Fibroblast of skin of back (primary cell): ENCODE data around the gene ARSJ.

ENCODE experiments used
- DNase-seq: peaks from one replicate; pipeline ENCODE4 v3.0.0-alpha.2; 2013

Gene ARSJ

DNA sequence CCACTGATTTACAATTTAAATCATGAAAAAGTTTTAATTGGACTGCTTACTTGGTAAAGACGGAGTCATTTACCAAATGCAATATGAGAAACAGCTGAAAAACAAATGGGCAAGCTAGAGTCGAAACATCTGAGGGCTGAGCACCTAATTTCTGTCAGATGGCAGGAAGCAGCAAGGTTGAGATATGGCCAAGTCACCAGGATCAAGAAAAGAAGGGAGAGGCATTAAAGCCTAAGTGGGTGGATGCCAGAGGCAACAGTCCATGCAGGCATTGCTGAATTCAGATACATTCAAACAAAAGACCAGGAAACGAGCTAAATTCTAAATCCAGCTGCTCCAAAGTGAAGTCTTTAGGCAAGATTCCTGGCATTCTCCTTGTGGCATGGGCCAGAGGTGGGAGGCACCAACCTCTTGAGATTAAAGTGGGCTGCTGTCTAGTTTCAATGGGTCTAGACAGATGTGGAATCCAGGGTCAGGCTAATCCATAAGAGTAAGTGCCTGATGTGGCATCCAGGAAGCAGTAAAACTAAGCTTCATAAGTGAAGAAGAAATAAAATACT is 8.0 kb upstream of the ARSJ start:
- DNase-seq: no peak

DNA sequence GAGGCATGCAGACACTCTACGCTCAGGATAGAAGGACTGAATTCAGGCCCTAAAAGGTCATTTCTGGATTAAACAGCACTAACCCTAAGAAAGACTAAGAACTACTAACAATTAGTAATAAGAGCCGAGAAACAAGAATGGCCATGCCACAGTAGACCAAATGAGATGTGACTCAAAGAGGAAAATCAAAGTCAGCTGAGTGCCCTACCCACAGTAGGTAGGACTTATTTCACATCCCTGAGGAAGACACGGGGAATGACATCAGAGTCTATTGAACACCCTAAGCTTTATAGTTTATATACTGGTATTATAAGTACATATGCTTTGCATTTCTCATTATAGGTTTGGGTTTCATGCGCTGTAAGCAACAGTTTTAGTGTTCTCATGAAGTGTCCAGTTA is 2.7 kb upstream of the ARSJ start:
- DNase-seq: no peak

DNA sequence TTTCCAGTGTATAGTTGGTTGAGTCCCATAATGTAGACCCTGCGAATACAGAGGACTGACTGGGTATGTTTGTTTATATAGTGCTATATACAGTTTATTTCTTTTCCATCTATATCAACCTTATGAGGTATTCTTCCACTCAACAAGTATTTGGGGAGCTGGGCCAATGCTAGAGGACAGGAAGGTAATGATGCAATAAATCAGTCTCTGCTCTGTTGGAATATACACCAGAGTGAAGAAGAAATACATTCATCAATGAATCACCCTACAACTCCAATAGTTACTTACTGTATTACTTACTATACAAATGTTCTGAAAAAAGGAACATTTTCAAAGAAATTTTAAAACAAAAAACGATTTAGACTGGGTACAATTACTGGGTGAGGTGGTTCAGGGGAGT is 2.1 kb upstream of the ARSJ start:
- DNase-seq: no peak

DNA sequence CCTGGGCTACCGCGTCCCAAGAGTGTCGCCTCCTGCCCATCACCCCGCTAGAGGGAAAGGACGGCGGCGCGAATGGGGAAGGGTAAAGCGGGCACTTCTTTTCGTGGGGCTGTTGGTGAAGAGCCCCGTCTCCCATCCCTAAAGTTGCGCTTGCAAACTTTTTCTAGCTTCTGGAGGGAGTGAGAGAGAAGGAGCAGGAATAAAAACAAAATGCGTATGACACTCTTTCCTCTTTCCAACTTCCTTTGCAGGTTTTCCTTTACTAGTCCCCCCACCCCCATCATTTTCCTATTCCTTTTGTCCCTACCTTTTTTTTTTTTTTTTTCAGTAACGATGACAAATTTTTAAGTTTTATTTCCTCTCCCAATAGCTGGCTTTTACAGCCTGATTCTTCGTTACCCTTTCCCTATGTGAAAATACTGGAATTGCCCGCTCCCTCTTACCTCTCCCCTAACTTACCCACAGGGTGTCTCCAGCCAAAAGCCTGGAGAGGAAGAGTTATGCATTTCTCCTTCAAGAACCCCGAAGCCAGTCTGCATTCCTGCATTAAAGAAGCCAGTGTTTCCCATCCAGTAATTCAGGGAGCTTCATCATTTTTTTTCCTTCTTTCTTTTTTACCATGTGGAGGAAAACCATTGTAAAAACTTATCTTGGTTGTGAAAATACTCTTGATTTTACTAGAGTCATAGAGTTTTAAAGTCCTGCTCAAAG is 613 bp upstream of the ARSJ start:
- peak; percentile 65 for DNase-seq

DNA sequence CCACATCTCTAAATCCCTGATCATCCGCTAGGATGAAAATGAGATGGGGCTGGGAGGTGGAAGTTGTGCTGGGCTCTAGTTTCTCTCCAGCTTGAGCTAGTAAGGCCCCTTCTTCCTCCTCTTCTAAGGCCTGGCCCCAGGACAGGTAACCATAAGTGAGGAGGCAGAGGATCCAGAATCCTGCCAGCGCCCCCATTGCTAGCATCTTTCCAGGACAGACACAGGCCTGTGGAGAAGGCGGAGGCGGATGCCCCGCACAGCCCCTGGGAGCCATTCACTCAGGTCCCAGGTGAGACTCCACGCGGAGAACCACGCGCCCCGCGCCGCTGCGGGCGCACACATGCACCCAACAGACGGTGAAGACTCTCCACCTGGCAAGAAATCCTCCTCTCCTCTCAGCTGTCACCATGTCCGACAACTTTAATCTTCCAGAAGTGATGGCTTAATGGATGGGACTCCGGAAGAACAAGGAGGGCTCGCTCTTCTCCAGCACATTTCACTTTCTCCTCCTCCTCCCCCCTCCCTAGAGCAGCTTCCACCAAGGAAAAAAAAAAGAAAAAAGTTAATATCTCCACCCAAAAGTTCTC is 793 bp downstream of the ARSJ start:
- DNase-seq: peak; percentile 56

- DNase-seq: no peak
Measured at GRCh38 chr4:113978105-113978504, 1.3 kb downstream of the ARSJ start.

DNA sequence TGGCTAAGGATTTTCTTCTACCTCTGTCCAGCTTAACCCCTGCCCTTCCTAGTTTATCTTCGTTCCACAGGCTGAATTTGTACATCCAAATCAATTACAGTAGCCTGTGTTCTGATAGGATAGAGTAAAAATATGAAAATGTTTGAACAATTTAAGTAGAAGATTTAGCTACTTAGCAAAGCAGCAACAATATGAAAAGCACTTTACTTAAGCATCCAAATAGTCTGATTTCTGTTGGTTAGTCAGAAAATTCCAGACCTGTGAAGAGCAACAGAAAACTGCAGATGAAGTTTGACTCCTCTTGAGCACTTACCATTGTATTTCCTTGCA is 2.0 kb downstream of the ARSJ start:
- DNase-seq: no peak

DNA sequence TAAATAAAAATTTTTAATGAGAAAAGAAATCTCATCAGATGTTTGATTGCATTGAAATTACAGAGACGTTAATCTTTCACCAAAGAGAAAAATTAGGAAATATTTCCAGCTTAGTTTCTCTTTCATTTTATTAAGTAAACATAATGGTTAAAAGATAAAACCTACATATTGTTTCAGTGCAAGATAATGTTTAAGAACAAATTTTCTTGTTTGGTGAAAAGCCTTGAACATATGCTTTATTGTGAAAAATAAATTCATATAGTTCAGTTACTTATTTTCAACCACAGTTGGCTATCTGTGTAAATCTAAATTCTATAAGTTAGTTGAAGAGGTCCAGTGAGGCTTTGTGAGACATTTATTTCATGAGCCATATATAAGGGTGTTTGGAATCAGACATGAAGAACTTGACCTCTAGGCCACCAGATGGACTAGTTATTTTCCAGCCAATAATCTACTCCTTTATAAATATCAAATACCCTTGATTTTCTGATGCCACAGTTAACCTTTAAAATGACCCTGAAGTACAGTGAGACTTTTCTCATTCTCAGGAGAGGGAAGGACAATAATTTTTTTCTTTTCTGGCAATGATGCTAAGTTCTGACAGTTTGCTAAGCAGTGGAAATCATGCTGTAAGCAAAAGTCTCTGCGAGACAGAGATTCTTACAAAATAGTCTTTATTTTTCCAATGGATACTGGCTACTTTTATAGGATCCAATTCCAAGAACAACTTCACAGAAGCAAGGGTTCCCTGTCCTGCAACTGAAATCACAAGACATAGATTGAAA is 2.5 kb downstream of the ARSJ start:
- DNase-seq: no peak

GRCh38 chr4:113975578-113975977 is 3.9 kb downstream of the ARSJ start:
- DNase-seq: no peak

GRCh38 chr4:113974467-113974866 is 5.0 kb downstream of the ARSJ start:
- DNase-seq: no peak

- DNase-seq: no peak
Measured at GRCh38 chr4:113973345-113973744, 6.1 kb downstream of the ARSJ start.

GRCh38 chr4:113972781-113973180 is 6.7 kb downstream of the ARSJ start:
- no peak for DNase-seq

- peak; percentile 55 for DNase-seq
Measured at GRCh38 chr4:113971706-113972360, 7.6 kb downstream of the ARSJ start.

DNA sequence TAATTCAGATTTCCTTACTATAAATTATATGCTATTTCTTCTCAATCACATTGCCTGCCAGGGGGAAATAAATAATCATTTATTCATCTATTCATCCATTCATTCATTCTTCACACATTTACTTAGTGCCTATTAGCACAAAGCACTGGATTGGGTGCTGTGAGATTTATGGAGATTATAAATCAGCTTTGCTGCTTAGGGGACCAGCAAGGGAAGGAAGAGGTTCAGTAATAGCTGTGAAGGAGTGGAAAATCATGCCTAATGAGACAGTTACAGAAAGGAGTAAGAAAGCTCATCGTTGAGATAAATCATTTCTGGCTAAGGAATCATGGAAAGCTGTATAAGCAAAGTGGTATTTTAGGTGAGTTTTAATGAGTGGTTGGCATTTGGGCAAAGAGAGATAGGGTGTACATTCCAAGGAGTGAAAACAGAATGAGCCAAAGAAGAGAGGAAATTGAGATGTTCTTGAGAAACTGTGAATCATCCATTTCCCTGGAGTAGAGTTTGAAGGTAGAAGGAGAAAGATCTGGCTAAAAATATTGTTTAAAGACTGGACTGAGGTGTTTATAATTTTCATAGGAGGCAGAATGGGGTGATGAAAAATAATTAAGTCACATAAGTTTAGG is 9.6 kb downstream of the ARSJ start:
- DNase-seq: no peak

DNA sequence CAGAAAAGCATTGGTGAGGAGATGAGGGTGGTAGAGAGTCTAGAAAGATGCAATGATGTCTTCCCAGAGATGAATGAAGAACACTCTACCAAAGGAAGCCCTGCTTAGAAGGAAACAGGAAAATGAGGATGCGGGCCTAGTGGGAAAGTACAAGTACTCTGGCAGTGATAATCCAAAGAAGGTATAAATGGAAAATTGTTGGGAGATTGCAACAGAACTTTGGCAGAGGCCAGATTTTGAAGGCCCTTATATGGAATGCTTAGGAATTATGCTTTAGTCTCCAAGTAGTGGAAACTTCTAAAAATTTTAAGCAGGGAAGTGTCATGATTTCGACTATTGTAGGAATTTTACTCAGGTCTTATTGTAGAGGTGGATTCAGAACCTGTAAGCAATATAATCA is 11.0 kb downstream of the ARSJ start:
- no peak for DNase-seq

DNA sequence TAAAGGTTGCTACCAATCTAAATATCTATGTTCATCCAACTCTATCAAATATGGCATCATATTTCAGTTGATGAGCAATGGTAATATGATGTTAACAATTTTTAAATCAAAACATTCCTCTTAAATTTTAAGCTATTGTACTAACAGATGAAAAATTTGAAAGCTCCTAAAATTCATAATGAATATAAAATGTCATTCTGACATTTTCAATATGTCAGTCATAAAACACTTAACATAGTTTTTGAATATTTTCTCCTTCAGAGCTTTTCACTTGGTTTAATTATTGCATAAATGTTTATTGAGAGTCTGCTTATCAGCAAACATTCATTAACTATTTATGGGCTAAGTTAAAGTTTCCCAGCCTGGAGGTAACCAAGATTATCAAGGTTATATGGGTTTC is 11.8 kb downstream of the ARSJ start:
- peak; percentile 47 for DNase-seq

GRCh38 chr4:113962719-113963265 is 16.7 kb downstream of the ARSJ start:
- no peak for DNase-seq

DNA sequence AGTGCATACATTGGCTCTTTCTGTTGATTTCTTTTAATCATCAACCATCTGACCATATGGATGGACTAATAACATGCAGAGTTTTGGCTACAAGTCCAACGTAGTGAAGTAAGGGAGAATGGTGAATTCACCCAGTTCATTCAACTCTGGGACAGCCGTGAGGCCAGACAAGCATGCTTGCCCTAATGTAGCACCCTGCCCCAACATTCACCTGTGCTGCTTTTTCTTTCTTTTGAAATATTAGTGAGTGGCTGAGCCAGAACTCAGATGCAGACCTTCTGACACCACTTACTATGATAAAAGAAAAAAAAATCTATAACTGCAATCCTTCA is 17.5 kb downstream of the ARSJ start:
- no peak for DNase-seq

DNA sequence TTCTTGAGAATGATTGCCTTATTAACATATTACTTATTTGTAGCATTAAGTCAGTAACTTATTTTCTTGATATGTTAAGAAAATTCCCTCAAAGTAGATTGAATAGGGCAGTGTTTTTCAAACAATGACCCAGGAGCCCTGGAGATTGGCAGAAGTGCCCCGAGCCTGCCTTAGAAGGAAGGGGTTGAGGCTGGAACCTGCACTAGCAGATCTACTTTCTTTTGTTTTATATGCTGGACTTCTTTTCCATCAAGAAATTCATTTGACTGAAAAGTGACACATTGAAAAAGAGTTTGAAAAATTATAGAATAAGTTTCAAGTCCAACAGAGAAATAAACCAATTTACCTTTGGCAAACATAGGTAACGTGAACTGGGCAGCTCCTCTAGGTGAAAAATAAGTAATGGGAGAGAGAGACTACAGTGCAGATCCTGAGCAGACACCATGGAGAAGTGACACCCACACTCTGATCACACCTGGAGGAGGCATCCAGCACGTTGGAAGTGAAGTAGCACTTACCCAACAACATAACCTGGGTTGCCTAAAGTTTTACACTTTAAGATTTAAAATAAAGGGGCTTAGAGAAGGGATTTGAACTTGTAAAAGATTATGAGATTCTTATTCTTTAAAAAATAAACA is 18.6 kb downstream of the ARSJ start:
- no peak for DNase-seq

- DNase-seq: peak; percentile 42
Measured at GRCh38 chr4:113959539-113959937, 19.9 kb downstream of the ARSJ start.

DNA sequence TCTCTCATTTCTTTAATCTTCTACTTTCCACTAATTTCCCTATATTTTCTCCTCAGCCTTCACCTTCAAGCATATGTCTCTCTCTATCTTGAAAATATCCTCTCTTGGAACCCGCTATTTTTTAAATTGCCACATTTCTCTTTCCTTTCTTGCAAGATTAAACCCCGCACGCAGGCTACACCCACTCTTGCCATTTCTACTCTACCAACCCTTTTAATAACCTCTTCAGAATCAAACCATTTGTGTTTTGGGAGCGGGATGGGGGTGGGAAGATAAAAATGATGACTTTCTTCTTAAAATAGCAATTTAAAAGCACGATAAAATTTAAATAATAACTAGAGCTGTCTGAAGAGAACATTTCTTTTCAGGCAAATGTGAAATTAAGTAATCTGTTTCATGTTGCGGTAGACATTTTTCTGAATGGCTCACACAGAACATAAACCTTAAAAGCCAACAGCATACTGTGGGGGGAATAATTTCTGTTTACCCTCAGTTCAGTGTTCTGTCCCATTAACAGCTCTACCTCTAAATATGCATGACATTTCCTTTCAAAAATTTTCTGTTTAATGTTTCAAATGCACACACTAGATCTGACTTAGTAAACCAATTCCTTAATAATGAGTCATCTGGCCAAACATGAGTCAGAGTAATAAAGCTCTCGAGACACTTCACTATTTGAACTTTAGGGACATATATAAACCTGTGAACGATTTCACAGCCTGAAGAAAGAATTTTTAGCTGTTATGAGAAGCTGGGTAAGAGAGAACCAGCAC is 20.5 kb downstream of the ARSJ start:
- peak; percentile 99 for DNase-seq
